Spleen (tissue), 11 donors: Measurements from ENCODE around the gene MYO3B. TPM values are rescaled to one million over a fixed set of nuclear protein-coding genes. Genes with fewer than 3 reads are reported as not detected.

Source experiments
- DNase-seq: peaks from one replicate; pipeline ENCODE4 v3.0.0-alpha.2; 2020
- H3K27ac ChIP-seq, 8 donors: fragments of 200-600 bp; sonication (generic) in 7 of 8; 1 replicate in 4 of 8; 2 replicates in 4 of 8; pipeline versions ENCODE4 v1.5.0 to v1.8.0; 2016 to 2021; ENCODE audit warnings: inconsistent platforms in 4 of 8, mild to moderate bottlenecking in 4 of 8, moderate library complexity in 1 of 8
- H3K27me3 ChIP-seq, 7 donors: fragments of 200-600 bp; sonication (generic) in 6 of 7; replicated peaks in 1 of 7; 1 replicate in 4 of 7; 2 replicates in 3 of 7; pipeline versions ENCODE4 v1.5.0 to v1.8.0; 2016 to 2021; ENCODE audit warnings: inconsistent platforms in 3 of 7, mild to moderate bottlenecking in 1 of 7
- H3K36me3 ChIP-seq, 6 donors: fragments of 200-600 bp; sonication (generic) in 5 of 6; 1 replicate in 4 of 6; 2 replicates in 2 of 6; pipeline versions ENCODE4 v1.5.0 to v1.8.0; 2016 to 2021; ENCODE audit warnings: inconsistent platforms in 2 of 6
- H3K4me1 ChIP-seq, 6 donors: fragments of 200-600 bp; sonication (generic) in 5 of 6; 1 replicate in 3 of 6; 2 replicates in 3 of 6; pipeline versions ENCODE4 v1.5.0 to v1.8.0; 2016 to 2021; ENCODE audit warnings: inconsistent platforms in 3 of 6
- H3K4me3 ChIP-seq, 8 donors: fragments of 200-600 bp; sonication (generic) in 7 of 8; 1 replicate in 4 of 8; 2 replicates in 4 of 8; pipeline versions ENCODE4 v1.5.0 to v1.8.0; 2016 to 2021; ENCODE audit warnings: inconsistent platforms in 4 of 8, mild to moderate bottlenecking in 4 of 8, moderate library complexity in 2 of 8
- H3K9me3 ChIP-seq, 8 donors: fragments of 200-600 bp; sonication (generic) in 7 of 8; 1 replicate in 4 of 8; 2 replicates in 4 of 8; pipeline versions ENCODE4 v1.5.0 to v1.8.0; 2016 to 2021; ENCODE audit warnings: inconsistent platforms in 4 of 8
- POLR2A ChIP-seq, 3 donors: fragments of 450-650 bp; IDR thresholded peaks; one replicate each; pipeline ENCODE4 v1.5.1; 2017; ENCODE audit warnings: antibody characterized with exemption in 3 of 3, mild to moderate bottlenecking in 1 of 3
- POLR2AphosphoS5 ChIP-seq, 3 donors: sonication (generic); formaldehyde crosslinking; IDR thresholded peaks; one replicate each; pipeline ENCODE4 v1.5.1; 2017; ENCODE audit warnings: antibody characterized with exemption in 3 of 3
- WGBS, 5 donors: extraction: QIAGEN DNeasy Blood & Tissue Kit in 3 of 5; methylation state at CpG; one replicate each; pipeline versions ENCODE4 v1.1.5 to v1.1.7; 2013 to 2018; 5-methylcytosine and 5-hydroxymethylcytosine counted together
- intact Hi-C: fragments of 100-400 bp; cut with DNase I; formaldehyde crosslinking; loops from one replicate; pipeline ENCODE4 v1.15.0; 2023; ENCODE audit warnings: low total_unique reads
- polyA plus RNA-seq, 3 donors: library from polyadenylated mRNA; stranded (reverse); fragments of 200-250 nt; gene quantifications; one replicate each; pipeline ENCODE4 v1.2.1, GENCODE V29; 2013
- total RNA-seq, 7 donors: library from RNA; depleted of rRNA in 3 of 7; stranded (reverse); fragments of >200 nt in 3 of 7; fragmentation: NEBNext Ultra II Directional in 4 of 7; extraction: Animal tissue kit (Norgen Biotek cat#: 25700) in 4 of 7; gene quantifications; one replicate each; pipeline versions ENCODE4 v1.1.0 to v1.2.1, GENCODE V29; 2016 to 2021
- TF ChIP-seq, protein P1 (sequence below), 11 experiments: fragments of 200-600 bp in 7 of 11; fragments of 450-650 bp in 4 of 11; sonication (generic) in 4 of 11; IDR thresholded peaks in 8 of 11; conservative IDR thresholded peaks in 3 of 11; 1 replicate in 7 of 11; 2 replicates in 4 of 11; pipeline versions ENCODE4 v1.4.0 to v1.8.0; 2016 to 2021; ENCODE audit warnings: antibody characterized with exemption in 11 of 11, inconsistent platforms in 4 of 11, mild to moderate bottlenecking in 1 of 11
- donor health status: healthy with polysubstance abuse.
- donor health status: DM: no; HTN: no; CAD: no; lungs with moderate emphysema.
- donor health status: DM: no; HTN: no; CAD: no.
- donor health status: Bipolar disorder and iron deficiency.
- donor health status: healthy.
- donor health status: DM: no; HTN: no; CAD: no.
- donor health status: DM: yes; HTN: yes; CAD: no.

The MYO3B gene
- total and polyA plus RNA-seq, 10 donors: 0.03 to 2.0 (median 0.58) TPM; not detected in 4

GRCh38 chr2:170362313-170362870, 184.4 kb downstream of the MYO3B start:
- H3K9me3 ChIP-seq: no peaks in the 10 kb centered on the region
- WGBS, 5 donors: 69 to 79% (median 77%) methylated on average over 3 of the region's 3 CpGs
- intact Hi-C loops: loop anchor here (10.0 kb wide), 1 partner anchor 452 kb away; the partner anchor contains the start of gene GAD1
- H3K27me3 ChIP-seq: peaks cover 0 to 55% (median 8%) of the 10 kb centered on the region in 7 donors
- H3K4me1 ChIP-seq: peaks cover 0 to 7% (median 2%) of the 10 kb centered on the region in 6 donors
- no peak overlapping the region for H3K4me3 ChIP-seq
- TF ChIP-seq POLR2A (IDR thresholded peaks at IDR 0.05) (no peak), POLR2AphosphoS5 (IDR thresholded peaks at IDR 0.05) (no peak)
- TF ChIP-seq, protein P1, sequence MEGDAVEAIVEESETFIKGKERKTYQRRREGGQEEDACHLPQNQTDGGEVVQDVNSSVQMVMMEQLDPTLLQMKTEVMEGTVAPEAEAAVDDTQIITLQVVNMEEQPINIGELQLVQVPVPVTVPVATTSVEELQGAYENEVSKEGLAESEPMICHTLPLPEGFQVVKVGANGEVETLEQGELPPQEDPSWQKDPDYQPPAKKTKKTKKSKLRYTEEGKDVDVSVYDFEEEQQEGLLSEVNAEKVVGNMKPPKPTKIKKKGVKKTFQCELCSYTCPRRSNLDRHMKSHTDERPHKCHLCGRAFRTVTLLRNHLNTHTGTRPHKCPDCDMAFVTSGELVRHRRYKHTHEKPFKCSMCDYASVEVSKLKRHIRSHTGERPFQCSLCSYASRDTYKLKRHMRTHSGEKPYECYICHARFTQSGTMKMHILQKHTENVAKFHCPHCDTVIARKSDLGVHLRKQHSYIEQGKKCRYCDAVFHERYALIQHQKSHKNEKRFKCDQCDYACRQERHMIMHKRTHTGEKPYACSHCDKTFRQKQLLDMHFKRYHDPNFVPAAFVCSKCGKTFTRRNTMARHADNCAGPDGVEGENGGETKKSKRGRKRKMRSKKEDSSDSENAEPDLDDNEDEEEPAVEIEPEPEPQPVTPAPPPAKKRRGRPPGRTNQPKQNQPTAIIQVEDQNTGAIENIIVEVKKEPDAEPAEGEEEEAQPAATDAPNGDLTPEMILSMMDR (IDR thresholded peaks at IDR 0.05 in 8 of 11, conservative IDR thresholded peaks at IDR 0.05 in 3 of 11): no peak
- no peaks in the 10 kb centered on the region for H3K36me3 ChIP-seq
- DNase-seq: no peak
- no peak overlapping the region for H3K27ac ChIP-seq

- intact Hi-C loops: loop anchor here (10.0 kb wide), 1 partner anchor 452 kb away; the partner anchor contains the start of gene GAD1
- Histone ChIP-seq H3K9me3 (no peaks in the 10 kb centered on the region), H3K27me3 (peaks cover 0 to 61% (median 11%) of the 10 kb centered on the region in 7 donors), H3K36me3 (no peaks in the 10 kb centered on the region), H3K4me3 (no peak overlapping the region), H3K4me1 (peaks cover 0 to 7% (median 2%) of the 10 kb centered on the region in 6 donors), H3K27ac (peak overlapping the region in 1 of 8 donors; percentile 51)
- 38 to 54% (median 42%) methylated on average over 6 of the region's 6 CpGs for WGBS, 5 donors
- TF ChIP-seq POLR2A (IDR thresholded peaks at IDR 0.05): no peak
- no peak for TF ChIP-seq POLR2AphosphoS5 (IDR thresholded peaks at IDR 0.05)
- TF ChIP-seq, protein P1 (IDR thresholded peaks at IDR 0.05 in 8 of 11, conservative IDR thresholded peaks at IDR 0.05 in 3 of 11): no peak
- no peak for DNase-seq
Observed at GRCh38 chr2:170362871-170363631, 185.1 kb downstream of the MYO3B start.

DNA sequence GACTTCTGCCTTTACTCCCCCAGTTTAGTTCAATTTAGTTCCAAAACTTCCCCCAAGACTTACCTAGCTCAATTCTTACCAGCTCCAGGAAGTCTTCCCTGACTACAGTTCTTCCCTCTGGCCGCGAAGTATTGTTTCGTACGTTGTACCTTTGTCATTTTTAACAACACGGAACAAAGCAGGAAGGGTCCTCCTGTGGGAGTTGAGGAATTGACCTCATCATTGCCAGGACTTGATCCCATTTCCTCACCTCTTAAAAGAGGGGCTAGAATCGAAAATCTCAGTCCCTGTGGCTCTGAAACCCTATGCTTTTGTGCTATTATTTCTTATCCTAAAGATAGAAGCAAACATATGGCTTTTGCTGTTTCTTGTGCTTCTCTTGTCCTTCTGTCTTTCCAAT, 187.1 kb downstream of the MYO3B start:
- Histone ChIP-seq H3K27me3 (peaks cover 0 to 80% (median 23%) of the 10 kb centered on the region in 7 donors), H3K4me1 (peaks cover 0 to 12% (median 2%) of the 10 kb centered on the region in 6 donors), H3K9me3 (no peaks in the 10 kb centered on the region), H3K36me3 (no peaks in the 10 kb centered on the region), H3K27ac (no peak overlapping the region), H3K4me3 (no peak overlapping the region)
- intact Hi-C loops: loop anchor here (10.0 kb wide), 1 partner anchor 450 kb away; the partner anchor contains the start of gene GAD1
- TF ChIP-seq POLR2AphosphoS5 (IDR thresholded peaks at IDR 0.05) (no peak), POLR2A (IDR thresholded peaks at IDR 0.05) (no peak)
- TF ChIP-seq, protein P1 (IDR thresholded peaks at IDR 0.05 in 8 of 11, conservative IDR thresholded peaks at IDR 0.05 in 3 of 11): no peak
- 62 to 81% (median 70%) methylated on average over 6 of the region's 6 CpGs for WGBS, 5 donors
- DNase-seq: no peak

GRCh38 chr2:170365686-170366085, 187.7 kb downstream of the MYO3B start:
- Histone ChIP-seq H3K36me3 (no peaks in the 10 kb centered on the region), H3K4me3 (no peak overlapping the region), H3K4me1 (peaks cover 0 to 12% (median 2%) of the 10 kb centered on the region in 6 donors), H3K27ac (no peak overlapping the region), H3K9me3 (no peaks in the 10 kb centered on the region), H3K27me3 (peaks cover 0 to 79% (median 28%) of the 10 kb centered on the region in 7 donors)
- 63 to 94% (median 81%) methylated on average over 3 of the region's 3 CpGs for WGBS, 5 donors
- DNase-seq: no peak
- no peak for TF ChIP-seq POLR2A (IDR thresholded peaks at IDR 0.05)
- TF ChIP-seq, protein P1 (IDR thresholded peaks at IDR 0.05 in 8 of 11, conservative IDR thresholded peaks at IDR 0.05 in 3 of 11): no peak
- no peak for TF ChIP-seq POLR2AphosphoS5 (IDR thresholded peaks at IDR 0.05)
- intact Hi-C loops: loop anchor here (10.0 kb wide), 1 partner anchor 449 kb away; the partner anchor contains the start of gene GAD1
